Upper lobe of right lung (tissue), 1 donor: Measurements from ENCODE around the gene SYT1. TPM values are rescaled to one million over a fixed set of nuclear protein-coding genes. Genes with fewer than 3 reads are reported as not detected.

Experiments used
- ATAC-seq: fragments of 200-7000 bp; cut with Tn5 transposase; one replicate; pipeline ENCODE4 v1.9.1; 2020; ENCODE audit warnings: mild to moderate bottlenecking, moderate library complexity
- DNase-seq: peaks from one replicate; pipeline ENCODE4 v3.0.0-alpha.2; 2020
- H3K27ac ChIP-seq: fragments of 200-600 bp; one replicate; pipeline ENCODE4 v1.8.0; 2022
- H3K27me3 ChIP-seq: fragments of 200-600 bp; one replicate; pipeline ENCODE4 v1.8.0; 2022; ENCODE audit warnings: mild to moderate bottlenecking
- H3K36me3 ChIP-seq: fragments of 200-600 bp; one replicate; pipeline ENCODE4 v1.8.0; 2022
- H3K4me1 ChIP-seq: fragments of 200-600 bp; one replicate; pipeline ENCODE4 v1.8.0; 2022
- H3K4me3 ChIP-seq: fragments of 200-600 bp; one replicate; pipeline ENCODE4 v1.8.0; 2022; ENCODE audit warnings: mild to moderate bottlenecking
- H3K9me3 ChIP-seq: fragments of 200-600 bp; one replicate; pipeline ENCODE4 v1.8.0; 2022
- CTCF ChIP-seq: fragments of 200-600 bp; IDR thresholded peaks from one replicate; pipeline ENCODE4 v1.8.0; 2022; ENCODE audit warnings: antibody characterized with exemption
- intact Hi-C: fragments of 100-400 bp; cut with DNase I; formaldehyde crosslinking; loops from one replicate; pipeline ENCODE4 v1.11.0; 2022
- total RNA-seq: library from RNA; stranded (reverse); fragmentation: NEBNext Ultra II Directional; extraction: Animal tissue kit (Norgen Biotek cat#: 25700); gene quantifications from one replicate; pipeline ENCODE4 v1.2.1, GENCODE V29; 2021
- donor health status: DM: no; HTN: yes; CAD: no; lungs with severe emphysema.

SYT1 gene
- total RNA-seq, 1 donor from 2014 or later, result 0.58 TPM

- TF ChIP-seq CTCF, result no peak
- ATAC-seq (no peak), DNase-seq (no peak)
- no peaks in the 10 kb centered on the region for H3K9me3 ChIP-seq
- H3K36me3 ChIP-seq, result no peaks in the 10 kb centered on the region
- H3K4me3 ChIP-seq, result no peak overlapping the region
- no peaks in the 10 kb centered on the region for H3K4me1 ChIP-seq
- H3K27ac ChIP-seq, result no peak overlapping the region
- intact Hi-C loops, result no loop called here
- H3K27me3 ChIP-seq, result no peaks in the 10 kb centered on the region
Observed at GRCh38 chr12:78853231-78853630, 11.3 kb upstream of the SYT1 start.

- TF ChIP-seq CTCF, result no peak
- H3K4me3 ChIP-seq, result peak overlapping the region; percentile 44
- intact Hi-C loops, result no loop called here
- peaks cover 30% of the 10 kb centered on the region for H3K27me3 ChIP-seq
- peaks cover 9% of the 10 kb centered on the region for H3K4me1 ChIP-seq
- H3K27ac ChIP-seq, result no peak overlapping the region
- H3K9me3 ChIP-seq, result no peaks in the 10 kb centered on the region
- ATAC-seq (peak; percentile 78), DNase-seq (peak; percentile 73)
- no peaks in the 10 kb centered on the region for H3K36me3 ChIP-seq
Observed at GRCh38 chr12:78863482-78864402, 832 bp upstream of the SYT1 start.

- no peak for DNase-seq
- Histone ChIP-seq H3K27me3 (peaks cover 30% of the 10 kb centered on the region), H3K9me3 (no peaks in the 10 kb centered on the region), H3K4me3 (peak overlapping the region; percentile 44), H3K36me3 (no peaks in the 10 kb centered on the region), H3K4me1 (peaks cover 9% of the 10 kb centered on the region), H3K27ac (no peak overlapping the region)
- TF ChIP-seq CTCF, result no peak
- peak; percentile 43 for ATAC-seq
- intact Hi-C loops, result no loop called here
Observed at GRCh38 chr12:78864870-78865463, 393 bp downstream of the SYT1 start.

GRCh38 chr12:78865516-78865915, 942 bp downstream of the SYT1 start:
- TF ChIP-seq CTCF, result no peak
- ATAC-seq (no peak), DNase-seq (no peak)
- Histone ChIP-seq H3K4me3 (no peak overlapping the region), H3K9me3 (no peaks in the 10 kb centered on the region), H3K36me3 (no peaks in the 10 kb centered on the region), H3K27me3 (peaks cover 30% of the 10 kb centered on the region), H3K27ac (no peak overlapping the region), H3K4me1 (peaks cover 9% of the 10 kb centered on the region)
- intact Hi-C loops, result no loop called here

GRCh38 chr12:78866518-78866917, 1.9 kb downstream of the SYT1 start:
- H3K4me1 ChIP-seq, result peaks cover 9% of the 10 kb centered on the region
- no peak overlapping the region for H3K4me3 ChIP-seq
- DNase-seq (no peak), ATAC-seq (no peak)
- peaks cover 30% of the 10 kb centered on the region for H3K27me3 ChIP-seq
- no peak for TF ChIP-seq CTCF
- no peaks in the 10 kb centered on the region for H3K9me3 ChIP-seq
- H3K36me3 ChIP-seq, result no peaks in the 10 kb centered on the region
- no peak overlapping the region for H3K27ac ChIP-seq
- intact Hi-C loops, result no loop called here
